ENCODE results near the gene GSAP.

GRCh38 chr7:77401002-77401401 is 15.1 kb downstream of the GSAP start:
- TF ChIP-seq CTCF (conservative IDR thresholded peaks at IDR 0.05 in 1 of 2, IDR thresholded peaks at IDR 0.05 in 1 of 2; ENCODE audit: low read depth in 1 of 2, low read length in 2 of 2): no peak
- no peak for TF ChIP-seq EZH2 (IDR thresholded peaks at IDR 0.05; ENCODE audit: low read length, missing control alignments)

Data from fibroblast of lung (primary cell).